Naive thymus-derived CD8-positive, alpha-beta T cell (primary cell): Measurements from ENCODE around the gene FFAR3. TPM values are rescaled to one million over a fixed set of nuclear protein-coding genes. Genes with fewer than 3 reads are reported as not detected.

Source experiments
- ATAC-seq, 2 donors: fragments of 150-1000 bp; cut with Tn5 transposase in 1 of 2; sonication (Bioruptor Pico), chemical (Tn5 transposase) in 1 of 2; 1 replicate in 1 of 2; 2 replicates in 1 of 2; pipeline ENCODE4 v1.10.0; 2021; ENCODE audit warnings: mild to moderate bottlenecking in 2 of 2, moderate library complexity in 2 of 2
- POLR2A ChIA-PET: fragments of 350-600 bp; sonication (Branson Sonifier 250); formaldehyde crosslinking; loops from one replicate; lab custom pipeline; 2021; ENCODE audit warnings: antibody characterized with exemption; lab: Charles Lee
- DNase-seq, 10 donors: peaks; one replicate each; pipeline versions ENCODE4 v3.0.0 to v3.0.0-alpha.2; 2020 to 2022
- H3K27ac Mint-ChIP-seq, 10 donors: one replicate each; pipeline ENCODE4 v1.8.0; 2020 to 2022; ENCODE audit warnings: mild to moderate bottlenecking in 10 of 10, mixed read lengths in 10 of 10, moderate library complexity in 4 of 10, inconsistent platforms in 1 of 10
- H3K27me3 Mint-ChIP-seq, 5 donors: one replicate each; pipeline ENCODE4 v1.8.0; 2021 to 2022; ENCODE audit warnings: mixed read lengths in 5 of 5
- H3K36me3 Mint-ChIP-seq, 3 donors: one replicate each; pipeline ENCODE4 v1.8.0; 2020 to 2022; ENCODE audit warnings: mixed read lengths in 3 of 3, mild to moderate bottlenecking in 2 of 3, inconsistent platforms in 1 of 3
- H3K4me1 Mint-ChIP-seq, 4 donors: one replicate each; pipeline ENCODE4 v1.8.0; 2021 to 2022; ENCODE audit warnings: mixed read lengths in 4 of 4
- H3K4me3 Mint-ChIP-seq, 10 donors: one replicate each; pipeline ENCODE4 v1.8.0; 2020 to 2022; ENCODE audit warnings: mild to moderate bottlenecking in 10 of 10, mixed read lengths in 10 of 10, moderate library complexity in 6 of 10, inconsistent platforms in 1 of 10
- H3K9me3 Mint-ChIP-seq, 9 donors: one replicate each; pipeline ENCODE4 v1.8.0; 2020 to 2022; ENCODE audit warnings: mixed read lengths in 9 of 9, mild to moderate bottlenecking in 3 of 9, inconsistent platforms in 1 of 9, moderate library complexity in 1 of 9
- polyA plus RNA-seq, 3 donors: library from polyadenylated mRNA; unstranded; fragments of 300-500 nt; fragmentation: Illumina TruSeq; gene quantifications; one replicate each; pipeline ENCODE4 v1.2.3, GENCODE V29; 2021
- total RNA-seq, 8 experiments: library from RNA in 2 of 8; stranded (reverse) in 2 of 8; gene quantifications; one replicate each; pipeline ENCODE4 v1.2.3 and lab custom pipeline; 2021 to 2026

FFAR3 gene
- total and polyA plus RNA-seq, 5 experiments from 2014 or later = not detected

DNA sequence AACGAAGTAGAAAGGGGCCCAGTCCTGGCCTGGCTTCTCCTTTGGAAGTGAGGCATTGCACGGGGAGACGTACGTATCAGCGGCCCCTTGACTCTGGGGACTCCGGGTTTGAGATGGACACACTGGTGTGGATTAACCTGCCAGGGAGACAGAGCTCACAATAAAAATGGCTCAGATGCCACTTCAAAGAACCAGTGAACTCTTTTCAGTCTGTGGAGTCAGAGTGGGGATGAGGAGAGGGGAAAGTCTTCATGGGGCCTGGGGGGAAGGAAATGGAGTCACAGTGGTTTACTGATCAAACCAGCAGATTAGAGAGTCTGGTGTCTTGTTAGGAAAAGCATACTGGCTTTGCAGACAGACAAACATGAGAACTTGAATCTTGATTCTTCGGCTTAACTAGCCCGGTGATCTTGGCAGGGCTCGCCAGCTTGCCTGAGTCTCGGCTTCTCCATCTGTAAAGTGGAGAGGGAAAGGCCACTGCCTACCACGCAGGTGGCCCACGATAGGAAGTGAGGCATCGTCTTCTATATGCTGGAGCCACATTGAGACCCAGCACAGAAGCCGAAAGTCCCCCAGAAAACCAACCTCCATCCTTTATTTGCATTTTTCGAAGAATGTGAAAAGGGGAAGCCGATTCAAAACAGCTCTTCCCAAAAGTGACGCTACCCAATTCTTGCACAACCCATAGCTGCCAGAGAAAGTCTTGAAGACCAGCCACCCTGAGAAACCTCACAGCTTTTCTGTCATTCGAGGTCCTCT is 10.9 kb upstream of the FFAR3 start, which contains the start of gene FFAR1:
Gene FFAR1 (plus strand): TSS at position 732 of the 759 bp plus-strand sequence. CDS start 3,650 bp downstream, outside the sequence.
- Mint-ChIP-seq H3K4me1 (peaks cover 17 to 51% (median 28%) of the 10 kb centered on the region in 4 donors), H3K27me3 (peaks cover 0 to 20% (median 5%) of the 10 kb centered on the region in 5 donors), H3K27ac (peak within 1 kb of the TSS; percentile 36 to 98 (median 78)), H3K36me3 (no peaks in the 10 kb centered on the region), H3K9me3 (no peaks in the 10 kb centered on the region), H3K4me3 (peak within 1 kb of the TSS; percentile 59 to 82 (median 75))
- DNase-seq (peak in 7 of 10 donors; percentile 34 to 54 (median 40)), ATAC-seq (peak; percentile 73 to 74)
- POLR2A ChIA-PET = interaction anchor here (1.2 to 1.4 kb wide), 3 partner anchors 11 to 51 kb away, joined by 3 to 4 read pairs (median 3); partner anchors contain the start of gene FFAR3

GRCh38 chr19:35347930-35348298 is 10.3 kb upstream of the FFAR3 start:
- Mint-ChIP-seq H3K27ac (peak overlapping the region in 7 of 10 donors; percentile 32 to 98 (median 73)), H3K9me3 (no peaks in the 10 kb centered on the region), H3K27me3 (peaks cover 0 to 24% (median 5%) of the 10 kb centered on the region in 5 donors), H3K4me1 (peaks cover 20 to 53% (median 32%) of the 10 kb centered on the region in 4 donors), H3K4me3 (peak overlapping the region in 8 of 10 donors; percentile 64 to 82 (median 75)), H3K36me3 (no peaks in the 10 kb centered on the region)
- ATAC-seq = no peak
- no peak for DNase-seq
- POLR2A ChIA-PET = interaction anchor here (1.2 to 1.4 kb wide), 2 partner anchors 10 to 52 kb away, joined by 3 to 4 read pairs; partner anchors contain the start of gene FFAR3

DNA sequence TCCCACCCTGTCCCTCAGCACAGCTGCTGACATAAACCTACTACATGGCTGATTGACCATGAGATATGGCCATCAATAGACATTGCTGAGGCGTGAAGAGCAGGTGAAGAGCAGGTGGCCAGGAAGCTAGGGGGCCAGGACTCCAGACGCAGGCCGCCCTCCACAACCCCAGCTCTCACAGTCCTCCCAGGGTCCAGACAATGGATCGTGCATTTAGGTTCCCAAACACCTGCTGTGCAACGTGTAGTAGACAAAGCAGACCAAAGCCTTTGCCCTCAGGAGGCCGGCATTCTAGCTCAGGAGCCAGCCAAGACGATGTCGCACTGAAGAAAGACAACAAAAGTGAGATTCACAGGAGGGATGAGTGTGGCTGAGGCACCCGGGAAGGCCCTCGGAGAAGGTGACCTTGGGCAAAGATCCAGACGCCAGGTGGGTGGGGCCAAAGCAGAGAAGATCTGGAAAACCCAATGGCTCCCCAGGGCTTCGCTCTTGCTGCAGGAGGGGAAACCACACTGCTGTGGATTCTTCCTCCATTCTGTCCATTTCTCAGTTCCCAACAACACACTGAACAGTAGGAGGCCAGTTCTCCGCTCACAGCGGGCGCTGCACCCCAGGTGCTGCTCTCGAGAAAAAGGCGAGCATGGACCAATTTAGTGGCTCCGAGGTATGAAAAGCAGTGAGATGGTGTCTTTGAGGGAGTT is 9.2 kb upstream of the FFAR3 start:
- Mint-ChIP-seq H3K27me3 (peaks cover 0 to 20% (median 5%) of the 10 kb centered on the region in 5 donors), H3K4me3 (no peak overlapping the region), H3K4me1 (peaks cover 20 to 53% (median 33%) of the 10 kb centered on the region in 4 donors), H3K36me3 (no peaks in the 10 kb centered on the region), H3K27ac (peak overlapping the region in 2 of 10 donors; percentile 18 to 52), H3K9me3 (no peaks in the 10 kb centered on the region)
- ATAC-seq = no peak
- POLR2A ChIA-PET = interaction anchor here (0.6 to 0.9 kb wide), 4 partner anchors 30 to 146 kb away, joined by 3 to 4 read pairs (median 3); partner anchors contain the start of gene USF2
- peak in 1 of 10 donors; percentile 16 for DNase-seq

DNA sequence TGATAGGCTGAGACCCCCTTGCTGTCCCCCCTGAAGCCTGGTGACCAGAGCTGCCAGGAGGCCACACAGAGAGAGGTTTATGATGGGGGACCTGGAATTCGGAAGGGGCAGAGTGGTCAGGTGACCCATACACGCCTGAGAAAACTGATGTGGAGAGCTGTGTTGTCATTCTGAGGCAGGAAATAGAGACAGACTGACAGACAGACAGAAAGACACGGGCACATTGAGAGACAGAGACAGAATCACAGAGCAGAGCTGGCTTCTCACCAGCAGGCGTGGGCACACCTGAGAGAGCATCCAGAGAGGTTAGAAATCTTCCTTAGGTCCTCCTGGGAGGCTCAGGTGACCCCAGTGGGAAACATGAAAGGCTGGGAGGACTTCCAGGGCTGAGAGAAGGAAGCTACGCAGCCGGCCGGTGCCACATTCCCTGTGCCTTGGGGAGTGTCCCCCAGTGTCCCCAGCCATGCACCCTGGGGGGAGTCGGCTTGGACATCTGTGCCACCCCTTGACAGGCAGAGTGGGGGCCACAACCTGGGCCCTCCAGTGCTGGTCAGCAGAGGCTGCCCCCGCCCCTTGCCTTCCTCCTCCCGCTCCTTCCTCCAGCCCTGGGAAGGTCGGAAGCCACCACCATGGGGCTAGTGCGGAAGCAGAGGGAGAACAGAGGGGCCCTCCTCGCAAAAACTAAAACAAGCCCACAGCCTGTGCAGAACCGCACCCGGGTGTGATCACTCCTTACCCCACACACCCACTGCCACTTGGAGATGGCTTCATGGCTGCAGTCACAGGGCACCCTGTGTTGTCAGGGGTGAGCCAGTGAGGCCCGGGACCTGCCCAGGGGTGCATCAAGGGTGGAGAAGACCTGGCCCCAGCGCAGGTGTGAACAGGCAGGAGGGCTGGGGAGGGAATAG is 8.4 kb upstream of the FFAR3 start:
- Mint-ChIP-seq H3K4me1 (peaks cover 20 to 55% (median 33%) of the 10 kb centered on the region in 4 donors), H3K27me3 (peaks cover 0 to 18% (median 5%) of the 10 kb centered on the region in 5 donors), H3K36me3 (no peaks in the 10 kb centered on the region), H3K9me3 (no peaks in the 10 kb centered on the region), H3K4me3 (no peak overlapping the region), H3K27ac (peak overlapping the region in 1 of 10 donors; percentile 29)
- ATAC-seq (no peak), DNase-seq (peak in 1 of 10 donors; percentile 12)
- POLR2A ChIA-PET = interaction anchor here (0.7 kb wide), 1 partner anchor 145 kb away, joined by 3 read pairs; no protein-coding TSS in a partner anchor

- Mint-ChIP-seq H3K36me3 (no peaks in the 10 kb centered on the region), H3K9me3 (no peaks in the 10 kb centered on the region), H3K27ac (no peak overlapping the region), H3K4me1 (peaks cover 20 to 52% (median 32%) of the 10 kb centered on the region in 4 donors), H3K27me3 (peaks cover 0 to 17% (median 5%) of the 10 kb centered on the region in 5 donors), H3K4me3 (no peak overlapping the region)
- ATAC-seq (no peak), DNase-seq (no peak)
- POLR2A ChIA-PET = no interaction called here
Observed at GRCh38 chr19:35350591-35350990, 7.7 kb upstream of the FFAR3 start.

DNA sequence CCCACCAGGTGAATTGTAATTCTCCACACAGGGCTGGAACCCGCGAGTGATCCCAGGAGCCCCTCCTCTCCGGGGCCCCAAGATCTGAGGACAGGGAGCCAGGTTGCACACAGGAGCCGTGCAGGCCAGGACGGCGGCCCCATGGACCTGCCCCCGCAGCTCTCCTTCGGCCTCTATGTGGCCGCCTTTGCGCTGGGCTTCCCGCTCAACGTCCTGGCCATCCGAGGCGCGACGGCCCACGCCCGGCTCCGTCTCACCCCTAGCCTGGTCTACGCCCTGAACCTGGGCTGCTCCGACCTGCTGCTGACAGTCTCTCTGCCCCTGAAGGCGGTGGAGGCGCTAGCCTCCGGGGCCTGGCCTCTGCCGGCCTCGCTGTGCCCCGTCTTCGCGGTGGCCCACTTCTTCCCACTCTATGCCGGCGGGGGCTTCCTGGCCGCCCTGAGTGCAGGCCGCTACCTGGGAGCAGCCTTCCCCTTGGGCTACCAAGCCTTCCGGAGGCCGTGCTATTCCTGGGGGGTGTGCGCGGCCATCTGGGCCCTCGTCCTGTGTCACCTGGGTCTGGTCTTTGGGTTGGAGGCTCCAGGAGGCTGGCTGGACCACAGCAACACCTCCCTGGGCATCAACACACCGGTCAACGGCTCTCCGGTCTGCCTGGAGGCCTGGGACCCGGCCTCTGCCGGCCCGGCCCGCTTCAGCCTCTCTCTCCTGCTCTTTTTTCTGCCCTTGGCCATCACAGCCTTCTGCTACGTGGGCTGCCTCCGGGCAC is 6.7 kb upstream of the FFAR3 start:
- H3K27ac Mint-ChIP-seq = no peak overlapping the region
- DNase-seq = no peak
- POLR2A ChIA-PET = interaction anchor here (0.6 to 2.3 kb wide), 3 partner anchors 12 to 135 kb away, joined by 3 to 11 read pairs (median 5); no protein-coding TSS in a partner anchor
- no peak for ATAC-seq
- no peaks in the 10 kb centered on the region for H3K9me3 Mint-ChIP-seq
- no peak overlapping the region for H3K4me3 Mint-ChIP-seq
- peaks cover 17 to 42% (median 22%) of the 10 kb centered on the region in 4 donors for H3K4me1 Mint-ChIP-seq
- no peaks in the 10 kb centered on the region for H3K36me3 Mint-ChIP-seq
- H3K27me3 Mint-ChIP-seq = peaks cover 0 to 17% (median 5%) of the 10 kb centered on the region in 5 donors

DNA sequence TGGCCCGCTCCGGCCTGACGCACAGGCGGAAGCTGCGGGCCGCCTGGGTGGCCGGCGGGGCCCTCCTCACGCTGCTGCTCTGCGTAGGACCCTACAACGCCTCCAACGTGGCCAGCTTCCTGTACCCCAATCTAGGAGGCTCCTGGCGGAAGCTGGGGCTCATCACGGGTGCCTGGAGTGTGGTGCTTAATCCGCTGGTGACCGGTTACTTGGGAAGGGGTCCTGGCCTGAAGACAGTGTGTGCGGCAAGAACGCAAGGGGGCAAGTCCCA is 6.1 kb upstream of the FFAR3 start:
- POLR2A ChIA-PET = interaction anchor here (1.2 to 2.3 kb wide), 3 partner anchors 111 to 135 kb away, joined by 3 to 12 read pairs (median 11); no protein-coding TSS in a partner anchor
- H3K4me3 Mint-ChIP-seq = no peak overlapping the region
- peaks cover 0 to 15% (median 5%) of the 10 kb centered on the region in 5 donors for H3K27me3 Mint-ChIP-seq
- peaks cover 12 to 37% (median 17%) of the 10 kb centered on the region in 4 donors for H3K4me1 Mint-ChIP-seq
- DNase-seq (no peak), ATAC-seq (no peak)
- no peak overlapping the region for H3K27ac Mint-ChIP-seq
- no peaks in the 10 kb centered on the region for H3K9me3 Mint-ChIP-seq
- no peaks in the 10 kb centered on the region for H3K36me3 Mint-ChIP-seq

GRCh38 chr19:35352448-35353304 is 5.6 kb upstream of the FFAR3 start:
- no peaks in the 10 kb centered on the region for H3K36me3 Mint-ChIP-seq
- peak overlapping the region in 3 of 10 donors; percentile 29 to 61 (median 52) for H3K27ac Mint-ChIP-seq
- no peaks in the 10 kb centered on the region for H3K9me3 Mint-ChIP-seq
- H3K27me3 Mint-ChIP-seq = peaks cover 0 to 15% (median 5%) of the 10 kb centered on the region in 5 donors
- DNase-seq = peak; percentile 46 to 79 (median 62)
- no peak overlapping the region for H3K4me3 Mint-ChIP-seq
- H3K4me1 Mint-ChIP-seq = peaks cover 8 to 32% (median 11%) of the 10 kb centered on the region in 4 donors
- POLR2A ChIA-PET = interaction anchor here (1.2 to 2.3 kb wide), 5 partner anchors 107 to 142 kb away, joined by 3 to 12 read pairs (median 7); no protein-coding TSS in a partner anchor
- peak; percentile 78 to 91 for ATAC-seq

- H3K4me3 Mint-ChIP-seq = no peak overlapping the region
- no peak for ATAC-seq
- no peak overlapping the region for H3K27ac Mint-ChIP-seq
- POLR2A ChIA-PET = interaction anchor here (1.3 to 2.3 kb wide), 4 partner anchors 106 to 142 kb away, joined by 4 to 12 read pairs (median 9); no protein-coding TSS in a partner anchor
- H3K4me1 Mint-ChIP-seq = peaks cover 8 to 31% (median 13%) of the 10 kb centered on the region in 4 donors
- H3K36me3 Mint-ChIP-seq = no peaks in the 10 kb centered on the region
- H3K27me3 Mint-ChIP-seq = peaks cover 0 to 24% (median 5%) of the 10 kb centered on the region in 5 donors
- DNase-seq = no peak
- no peaks in the 10 kb centered on the region for H3K9me3 Mint-ChIP-seq
Observed at GRCh38 chr19:35353635-35354034, 4.6 kb upstream of the FFAR3 start.

GRCh38 chr19:35354898-35355297 is 3.4 kb upstream of the FFAR3 start:
- Mint-ChIP-seq H3K9me3 (no peaks in the 10 kb centered on the region), H3K27me3 (peaks cover 0 to 14% (median 5%) of the 10 kb centered on the region in 5 donors), H3K36me3 (no peaks in the 10 kb centered on the region), H3K27ac (no peak overlapping the region), H3K4me1 (peaks cover 8 to 22% (median 13%) of the 10 kb centered on the region in 4 donors), H3K4me3 (no peak overlapping the region)
- no peak for DNase-seq
- POLR2A ChIA-PET = interaction anchor here (0.6 to 1.2 kb wide), 2 partner anchors 109 to 140 kb away, joined by 4 read pairs; no protein-coding TSS in a partner anchor
- ATAC-seq = no peak
